A172 (cell line): ENCODE measurements around the gene SPHK1. TPM values are rescaled to one million over a fixed set of nuclear protein-coding genes. Genes with fewer than 3 reads are reported as not detected.
A peak's percentile ranks its signal among the peaks of the same experiment; 100 is the strongest.

Experiments
- DNase-seq: peaks from one replicate; pipeline ENCODE4 v3.0.0-alpha.2; 2015; ENCODE audit warnings: low spot score
- total RNA-seq: library from RNA; depleted of rRNA; stranded (reverse); fragments of >200 nt; shearing (Covaris generic); gene quantifications from 2 replicates; pipeline ENCODE4 v1.2.3, GENCODE V29; 2014

The SPHK1 gene
- total RNA-seq, 1 experiment from 2014 or later: 38.1 TPM

- DNase-seq: peak; percentile 60
Measured at GRCh38 chr17:76384987-76385891, 830 bp downstream of the SPHK1 start.

GRCh38 chr17:76385892-76386786, 1.7 kb downstream of the SPHK1 start:
- DNase-seq: peak; percentile 81

- DNase-seq: no peak
Measured at GRCh38 chr17:76386966-76387765, 2.8 kb downstream of the SPHK1 start.

GRCh38 chr17:76388966-76389888, 4.8 kb downstream of the SPHK1 start:
- DNase-seq: no peak

- no peak for DNase-seq
Measured at GRCh38 chr17:76390003-76390421, 5.6 kb downstream of the SPHK1 start.

GRCh38 chr17:76391200-76391715, 6.8 kb downstream of the SPHK1 start:
- no peak for DNase-seq

- DNase-seq: no peak
Measured at GRCh38 chr17:76394166-76394565, 9.8 kb downstream of the SPHK1 start.

GRCh38 chr17:76395980-76396379, 11.6 kb downstream of the SPHK1 start:
- no peak for DNase-seq

GRCh38 chr17:76397184-76397583, 12.8 kb downstream of the SPHK1 start:
- no peak for DNase-seq

GRCh38 chr17:76397687-76398522, 13.5 kb downstream of the SPHK1 start:
- DNase-seq: peak; percentile 86

- DNase-seq: peak; percentile 64
Measured at GRCh38 chr17:76398523-76399174, 14.2 kb downstream of the SPHK1 start.

- DNase-seq: no peak
Measured at GRCh38 chr17:76399175-76400172, 15.1 kb downstream of the SPHK1 start.

- DNase-seq: no peak
Measured at GRCh38 chr17:76402711-76403110, 18.3 kb downstream of the SPHK1 start.

- DNase-seq: no peak
Measured at GRCh38 chr17:76404256-76404655, 19.8 kb downstream of the SPHK1 start.

GRCh38 chr17:76404976-76405563, 20.7 kb downstream of the SPHK1 start:
- no peak for DNase-seq

- DNase-seq: no peak
Measured at GRCh38 chr17:76405607-76405966, 21.2 kb downstream of the SPHK1 start.

- DNase-seq: no peak
Measured at GRCh38 chr17:76405967-76406647, 21.7 kb downstream of the SPHK1 start.
